ENCODE results near the gene CDK4. TPM values are rescaled to one million over a fixed set of nuclear protein-coding genes. Genes with fewer than 3 reads are reported as not detected.

Gene CDK4
- total RNA-seq, 1 experiment from 2014 or later, result 330 TPM

GRCh38 chr12:57772429-57773322, 20.6 kb upstream of the CDK4 start, which contains the start of gene EEF1AKMT3:
Gene EEF1AKMT3 (plus strand): TSS chr12:57772614. CDS start chr12:57772725, 111 bp downstream.
- DNase-seq (ENCODE audit: low read depth), result peak; percentile 46

DNA sequence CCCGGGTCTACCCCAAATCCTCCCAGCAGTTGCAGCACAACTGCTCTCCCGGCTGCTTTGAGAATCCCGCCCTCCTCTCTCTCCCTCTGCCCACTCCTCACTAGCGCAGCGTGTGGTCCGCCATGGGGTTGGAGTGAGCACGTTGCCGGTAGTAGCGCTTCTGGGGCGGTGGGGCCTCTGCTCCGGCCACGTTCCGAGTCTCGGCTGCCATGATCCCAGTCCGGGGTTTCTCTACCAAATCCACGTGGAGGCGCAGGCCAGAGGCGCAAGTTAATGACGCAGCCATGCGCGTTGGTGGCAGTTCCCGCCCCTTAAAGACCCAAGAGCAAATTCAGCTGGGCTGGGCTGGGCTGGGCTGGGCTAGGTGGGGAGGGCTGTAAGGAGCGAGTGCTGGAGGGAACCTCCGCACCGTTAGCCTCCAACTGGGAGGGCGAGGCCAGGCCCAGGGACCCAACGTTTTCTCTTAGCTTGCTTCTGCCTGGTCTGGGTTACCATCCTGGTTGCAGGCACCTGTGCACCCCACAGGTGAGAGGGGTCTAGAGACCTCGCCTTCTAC, 19.8 kb upstream of the CDK4 start, which contains the start of gene METTL1:
METTL1 (minus strand) TSS at position 233 of the 556 bp plus-strand sequence; CDS start at position 211, 22 bp downstream.
- DNase-seq (ENCODE audit: low read depth), result peak; percentile 96

GRCh38 chr12:57771236-57771872, 19.2 kb upstream of the CDK4 start:
- peak; percentile 90 for DNase-seq (ENCODE audit: low read depth)

GRCh38 chr12:57770734-57771133, 18.6 kb upstream of the CDK4 start:
- no peak for DNase-seq (ENCODE audit: low read depth)

DNA sequence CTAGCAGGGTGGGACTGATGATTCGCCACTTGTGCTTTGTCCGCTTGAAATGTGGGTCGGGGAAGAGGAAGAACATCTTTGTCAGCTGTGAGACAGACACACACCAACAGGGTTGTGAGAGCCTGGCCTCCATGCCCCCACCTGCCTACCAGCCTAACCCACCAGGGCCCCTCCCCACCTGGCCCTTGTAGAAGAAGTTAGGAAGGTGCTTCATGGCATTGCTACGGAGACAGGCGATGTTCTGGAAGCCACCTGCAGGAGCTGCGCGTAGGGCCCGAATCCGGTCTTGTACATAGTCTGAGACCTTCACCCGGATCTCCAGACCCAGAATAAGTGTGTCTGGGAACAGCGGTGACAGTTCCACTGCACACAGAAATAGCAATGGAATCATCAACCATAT, 17.5 kb upstream of the CDK4 start:
- DNase-seq (ENCODE audit: low read depth), result no peak

DNA sequence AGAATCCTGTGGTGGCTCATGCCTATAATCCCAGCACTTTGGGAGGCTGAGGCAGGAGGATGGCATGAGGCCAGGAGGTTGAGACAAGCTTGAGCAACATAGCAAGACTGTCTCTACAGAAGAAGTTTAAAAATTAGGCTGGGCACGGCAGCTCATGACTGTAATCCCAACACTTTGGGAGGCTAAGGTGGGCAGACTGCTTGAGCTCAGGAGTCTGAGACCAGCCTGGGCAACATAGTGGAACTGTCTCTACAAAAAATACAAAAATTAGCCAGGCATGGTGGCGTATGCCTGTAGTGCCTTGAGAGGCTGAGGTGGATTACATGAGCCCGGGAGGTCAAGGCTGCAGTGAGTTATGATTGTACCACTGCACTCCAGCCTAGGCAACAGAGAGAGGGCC, 15.8 kb upstream of the CDK4 start:
- DNase-seq (ENCODE audit: low read depth), result no peak

GRCh38 chr12:57767305-57767698, 15.2 kb upstream of the CDK4 start:
- no peak for DNase-seq (ENCODE audit: low read depth)

DNA sequence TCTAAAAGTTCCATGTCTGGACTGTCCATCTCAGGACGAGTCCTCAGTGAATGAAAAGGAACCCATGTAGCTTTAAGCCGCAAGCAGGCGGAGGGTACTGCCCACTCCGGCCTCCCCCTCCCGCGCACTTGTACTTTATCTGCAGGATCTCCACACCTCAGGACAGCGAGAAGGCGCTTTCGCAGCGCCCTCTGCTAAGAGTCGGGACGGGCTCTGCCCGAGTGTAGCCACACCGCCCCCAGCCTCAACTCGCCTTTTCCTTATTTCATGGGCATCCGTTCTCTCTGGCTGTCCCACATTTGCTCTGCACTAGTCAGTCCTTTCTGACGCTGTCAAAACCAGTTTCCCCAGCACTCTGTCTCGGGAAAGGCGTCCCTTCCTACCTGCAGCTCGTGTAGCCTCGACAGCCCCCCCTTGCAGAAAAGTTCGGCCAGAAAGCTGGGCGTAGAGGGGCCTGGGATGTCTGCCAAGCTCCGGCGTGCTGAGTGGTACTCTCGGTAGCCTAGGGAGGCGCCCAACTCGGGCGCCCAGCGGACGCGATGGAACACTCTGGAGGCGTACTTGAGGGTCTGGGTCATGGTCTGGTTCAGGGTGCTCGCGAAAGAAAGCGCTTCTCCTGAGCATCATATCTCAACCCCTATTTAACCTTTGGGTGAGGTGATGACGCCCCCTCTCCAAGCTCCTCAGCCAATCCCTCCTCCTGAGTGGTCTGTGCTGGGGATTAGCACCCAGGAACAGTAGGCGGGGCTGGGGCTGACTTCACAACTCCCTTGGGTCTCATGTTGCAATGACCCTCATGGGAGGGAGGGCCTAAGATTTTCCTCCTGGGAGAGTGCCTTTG, 14.6 kb upstream of the CDK4 start, which contains the start of gene CYP27B1:
CYP27B1 (minus strand) TSS at position 615 of the 841 bp plus-strand sequence; CDS start at position 578, 37 bp downstream.
- no peak for DNase-seq (ENCODE audit: low read depth)

GRCh38 chr12:57765698-57766463, 13.8 kb upstream of the CDK4 start:
- DNase-seq (ENCODE audit: low read depth), result no peak

DNA sequence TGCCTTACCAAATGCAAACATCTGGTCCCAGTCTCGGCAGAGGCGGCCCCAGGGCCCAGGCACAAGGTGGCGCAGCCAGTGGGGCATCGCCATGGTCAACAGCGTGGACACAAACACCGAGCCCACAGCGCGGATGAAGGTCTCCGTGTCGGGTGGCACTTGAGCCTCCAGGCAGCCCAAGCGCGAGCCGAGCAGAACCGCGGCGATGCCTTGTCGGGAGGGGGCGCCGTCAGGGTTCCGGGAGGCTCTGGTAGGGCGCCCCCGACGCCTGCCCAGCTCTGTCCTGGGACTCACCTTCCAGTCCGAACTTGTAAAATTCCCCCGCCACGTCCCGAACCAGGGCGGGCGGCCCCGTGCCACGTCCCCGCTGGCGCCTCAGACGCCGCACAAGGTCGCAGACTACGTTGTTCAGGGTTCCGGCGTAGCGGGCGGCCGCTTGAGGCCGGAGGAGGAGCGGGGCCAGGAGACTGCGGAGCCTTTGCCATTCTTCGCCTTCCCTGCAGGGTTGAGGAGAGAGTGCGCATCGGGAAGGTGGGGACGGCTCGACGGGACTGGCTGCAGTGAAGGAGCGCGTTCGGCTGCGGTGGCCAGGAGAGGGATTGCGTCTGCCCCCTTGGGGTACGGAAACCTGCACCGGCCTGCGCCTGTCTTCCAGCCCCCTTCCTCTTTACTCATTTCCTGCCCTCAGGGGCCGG, 13.0 kb upstream of the CDK4 start:
- DNase-seq (ENCODE audit: low read depth), result no peak

- DNase-seq (ENCODE audit: low read depth), result no peak
Measured at GRCh38 chr12:57764662-57765002, 12.5 kb upstream of the CDK4 start.

DNA sequence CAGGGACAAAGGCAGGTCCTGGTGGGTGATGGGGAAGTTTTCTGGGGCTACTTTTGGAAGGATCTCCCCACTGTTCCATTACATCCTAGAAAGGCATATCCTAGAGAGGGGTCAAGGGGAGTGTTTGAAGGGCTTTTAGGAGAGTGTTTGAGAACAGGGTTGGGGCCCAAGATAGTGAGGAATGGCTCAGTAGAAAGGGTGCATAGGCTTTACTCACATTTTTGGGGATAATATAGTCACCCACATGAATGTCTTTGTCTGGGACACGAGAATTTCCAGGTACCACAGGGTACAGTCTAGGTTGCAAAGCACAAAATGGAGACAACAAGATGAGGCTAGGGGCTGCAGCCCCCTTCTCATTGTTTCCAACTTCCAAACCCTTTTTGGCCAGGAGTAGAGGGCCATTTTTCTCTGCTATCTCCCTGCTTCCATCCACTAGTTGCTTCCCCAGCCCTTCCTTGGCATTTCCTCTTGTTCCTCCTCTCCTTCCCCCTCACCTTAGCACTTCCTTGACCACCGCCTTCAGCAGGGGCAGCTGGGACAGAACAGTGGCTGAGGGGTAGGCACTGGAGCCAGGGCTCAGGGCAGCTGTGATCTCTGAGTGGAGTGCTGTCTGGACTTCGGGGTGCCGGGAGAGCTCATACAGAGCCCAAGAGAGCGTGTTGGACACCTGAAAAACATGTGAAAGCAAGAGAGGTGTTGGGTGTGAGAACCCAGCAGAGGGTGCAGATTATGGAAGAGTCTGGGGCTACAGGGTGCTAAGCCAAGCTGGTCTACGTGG, 12.0 kb upstream of the CDK4 start:
- DNase-seq (ENCODE audit: low read depth), result no peak

DNA sequence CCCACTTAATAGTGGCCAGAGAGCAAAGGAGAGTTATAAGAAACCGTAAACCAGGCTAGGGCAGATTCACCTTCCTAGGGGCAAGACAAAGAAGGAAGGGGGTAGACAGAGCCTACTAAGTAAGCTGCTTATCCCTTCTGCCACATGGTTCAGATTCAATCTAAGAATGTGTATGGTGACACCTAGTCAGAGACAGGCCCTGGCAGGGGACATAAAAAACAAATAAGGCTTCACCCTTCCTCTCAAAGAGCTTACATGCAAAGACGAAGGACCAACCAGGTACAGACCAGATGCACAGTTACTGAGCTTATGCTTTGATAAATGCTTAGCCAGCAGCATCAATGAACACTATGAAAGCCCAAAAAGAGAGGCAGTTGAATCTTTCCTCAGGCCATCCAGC, 10.4 kb upstream of the CDK4 start:
- no peak for DNase-seq (ENCODE audit: low read depth)

GRCh38 chr12:57761391-57761998, 9.4 kb upstream of the CDK4 start:
- no peak for DNase-seq (ENCODE audit: low read depth)

DNA sequence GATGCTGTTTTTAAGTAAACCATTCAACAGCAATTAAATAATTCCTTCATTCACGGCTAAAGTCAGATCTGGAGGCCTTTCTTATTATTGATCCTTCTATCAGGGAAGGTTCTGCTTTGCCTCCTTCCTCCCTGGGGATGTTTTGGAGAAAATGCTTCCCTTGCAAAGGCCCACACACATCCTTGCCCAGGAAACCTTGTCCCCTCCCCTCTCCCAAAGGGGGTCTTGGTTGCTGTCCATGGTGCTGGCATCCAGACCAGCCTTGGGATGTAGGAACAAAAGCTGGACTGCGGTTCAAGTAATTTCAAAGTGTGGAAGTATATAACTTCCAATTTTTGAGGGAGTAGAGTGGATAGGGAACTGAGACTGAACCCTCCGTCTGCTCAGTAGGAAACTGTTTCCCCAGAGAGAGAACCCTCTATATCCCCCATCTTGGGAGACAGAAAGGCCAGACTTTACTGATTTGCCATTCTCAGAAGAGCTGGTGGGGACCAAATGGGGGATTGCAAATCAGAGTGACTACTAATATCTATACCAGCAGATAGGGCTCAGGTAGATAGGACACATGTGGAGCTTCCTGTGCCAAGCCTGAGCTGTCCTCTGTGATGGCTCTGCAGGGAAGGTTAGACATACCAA, 8.4 kb upstream of the CDK4 start:
- DNase-seq (ENCODE audit: low read depth), result no peak

DNA sequence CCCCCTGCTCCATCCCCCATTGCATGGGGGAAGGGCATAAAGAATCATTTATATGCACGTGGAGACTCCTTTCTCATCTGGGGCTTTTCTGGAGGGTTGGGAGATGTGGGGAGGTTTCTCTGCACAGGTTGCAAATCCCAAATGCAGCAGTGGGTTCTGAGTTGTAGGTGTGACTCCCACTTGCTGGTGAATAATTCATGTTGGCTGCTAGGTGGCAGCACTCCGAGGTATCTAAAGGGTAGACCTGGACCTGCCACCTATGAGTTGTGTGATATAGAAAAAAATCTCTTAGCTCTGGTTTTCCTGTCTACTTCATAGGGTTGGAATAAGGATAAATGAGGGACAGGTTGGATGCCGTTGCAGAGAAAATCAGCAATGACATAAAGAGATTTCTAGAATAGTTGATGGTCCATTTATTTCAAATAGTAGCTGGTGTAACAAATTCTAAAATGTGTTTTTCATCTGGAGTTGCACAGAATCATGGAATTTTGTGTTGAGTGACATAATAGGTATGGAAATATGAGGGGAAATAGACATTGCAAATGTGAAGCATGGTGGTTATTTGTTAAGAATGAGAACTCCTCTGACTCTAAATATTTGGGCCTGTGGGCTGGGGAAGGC, 7.4 kb upstream of the CDK4 start:
- DNase-seq (ENCODE audit: low read depth), result no peak

- no peak for DNase-seq (ENCODE audit: low read depth)
Measured at GRCh38 chr12:57758552-57759359, 6.6 kb upstream of the CDK4 start.

Data from LHCN-M2 (cell line).